ENCODE data around the gene WIPF1. TPM values are rescaled to one million over a fixed set of nuclear protein-coding genes. Genes with fewer than 3 reads are reported as not detected.
"Not testable (repeated sequence)": the region's sequence is repeated elsewhere in the genome, so short reads cannot be mapped to it uniquely, and the experiment has no call there.

Gene WIPF1
- total RNA-seq, 1 experiment from 2014 or later = 10.3 TPM

GRCh38 chr2:174573621-174574081, 24.0 kb downstream of the WIPF1 start:
- no peak for DNase-seq (ENCODE audit: low read depth)

- DNase-seq (ENCODE audit: low read depth) = no peak
Measured at GRCh38 chr2:174572556-174572955, 25.0 kb downstream of the WIPF1 start.

- DNase-seq (ENCODE audit: low read depth) = no peak
Measured at GRCh38 chr2:174571669-174572323, 25.8 kb downstream of the WIPF1 start.

DNA sequence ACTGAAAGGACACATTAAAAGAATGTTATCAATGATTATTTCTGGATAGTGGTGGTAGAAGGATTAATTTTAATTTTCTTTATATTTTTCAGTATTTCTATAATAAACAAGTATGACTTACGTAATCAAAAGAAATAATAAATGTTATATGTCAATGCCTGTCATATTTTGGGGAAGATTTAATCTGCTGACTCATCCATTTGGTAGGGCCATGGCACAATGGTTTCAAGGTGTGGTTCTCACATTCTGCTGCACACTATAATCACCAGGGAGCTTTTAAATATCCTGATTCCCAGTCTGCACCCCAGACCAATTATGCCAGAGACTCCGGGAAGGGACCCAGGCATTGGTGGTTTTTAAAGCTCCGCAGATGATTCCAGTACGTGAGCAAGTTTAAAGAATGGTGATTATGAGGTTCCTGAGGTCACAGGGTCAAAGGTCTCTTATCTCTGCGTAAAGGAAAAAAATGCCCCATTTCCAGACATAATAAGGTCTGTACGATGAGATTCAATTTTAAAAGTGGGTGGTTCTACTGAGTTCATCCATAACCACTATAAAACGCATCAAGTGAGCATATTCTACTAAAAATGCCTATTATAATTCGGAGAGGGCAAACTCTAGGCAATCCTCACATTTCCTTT, 27.2 kb downstream of the WIPF1 start:
- DNase-seq (ENCODE audit: low read depth) = no peak

- DNase-seq (ENCODE audit: low read depth) = no peak
Measured at GRCh38 chr2:174569678-174570077, 27.9 kb downstream of the WIPF1 start.

GRCh38 chr2:174568425-174568824, 29.2 kb downstream of the WIPF1 start:
- DNase-seq (ENCODE audit: low read depth) = no peak

DNA sequence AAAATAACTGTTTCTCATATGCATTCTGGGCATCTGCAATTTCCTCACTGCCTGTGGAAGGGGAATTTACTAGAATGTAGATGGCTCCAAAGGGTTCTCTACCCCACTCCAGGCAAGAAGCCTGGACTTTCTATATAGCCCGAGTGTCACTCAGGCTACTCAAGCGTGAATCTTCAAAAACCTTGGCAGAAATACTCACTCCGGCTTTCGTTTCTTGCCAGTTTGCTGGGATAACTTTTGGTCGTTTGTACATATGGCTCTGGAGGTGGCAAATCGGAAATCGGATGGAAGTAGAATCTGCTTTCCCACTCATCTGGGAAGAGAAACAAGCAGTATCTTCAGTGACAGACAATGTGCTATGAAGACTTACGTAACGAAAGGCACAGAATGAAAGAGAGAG, 30.7 kb downstream of the WIPF1 start:
- DNase-seq (ENCODE audit: low read depth) = no peak

DNA sequence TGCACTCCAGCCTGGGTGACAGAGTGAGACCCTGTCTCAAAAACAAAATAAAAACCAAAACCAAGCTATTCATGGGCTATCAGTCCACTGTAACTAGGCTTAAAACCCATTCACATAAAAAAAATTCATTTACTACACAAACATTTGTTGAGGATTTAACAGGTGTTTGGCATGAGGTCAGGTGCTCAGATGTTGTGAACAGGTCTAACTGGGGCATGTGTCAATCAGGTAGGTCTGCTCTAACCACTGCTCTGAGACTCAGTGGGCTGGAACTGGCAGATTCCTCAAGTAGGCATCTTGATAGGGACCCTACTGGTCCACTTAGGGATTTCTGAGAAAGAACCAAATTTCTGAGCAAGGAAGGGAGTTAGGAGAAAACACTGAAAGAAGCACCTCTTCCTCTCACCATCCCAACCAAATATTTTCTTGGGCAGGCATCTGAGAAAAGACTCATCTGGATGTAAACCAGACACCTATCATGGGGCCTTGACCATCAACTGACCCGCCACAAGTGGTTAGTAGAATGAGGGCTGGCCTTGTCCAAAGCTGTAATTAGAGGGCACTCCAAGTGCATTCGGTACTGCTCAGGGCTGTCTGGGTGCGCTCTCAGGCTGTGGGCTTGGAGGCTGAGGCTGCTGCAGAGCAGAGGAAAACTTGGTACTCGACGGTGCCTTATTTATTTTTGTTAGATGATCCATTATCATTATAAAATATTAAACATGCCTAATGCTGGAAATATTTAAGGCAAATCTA, 33.9 kb downstream of the WIPF1 start:
- DNase-seq (ENCODE audit: low read depth) = no peak

GRCh38 chr2:174561972-174562370, 35.6 kb downstream of the WIPF1 start:
- no peak for DNase-seq (ENCODE audit: low read depth)

GRCh38 chr2:174561283-174561971, 36.2 kb downstream of the WIPF1 start:
- no peak for DNase-seq (ENCODE audit: low read depth)

DNA sequence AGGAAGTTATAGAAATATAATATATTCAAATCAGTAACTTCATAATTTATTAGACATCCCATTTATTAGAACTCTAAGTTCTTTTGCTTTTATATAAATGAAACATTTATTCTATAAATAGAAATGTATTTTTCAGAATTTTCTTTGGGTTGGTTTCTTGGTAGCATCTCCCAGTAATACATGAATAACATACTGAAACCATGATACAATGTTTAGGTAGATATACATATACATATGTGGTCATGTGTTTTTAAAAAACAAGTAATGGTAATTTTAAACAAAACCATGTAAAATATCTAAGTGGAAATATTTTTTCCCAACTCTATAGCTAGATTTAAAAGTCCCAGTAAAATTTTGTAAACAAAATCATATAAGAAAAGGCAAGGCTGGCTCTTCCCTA, 36.9 kb downstream of the WIPF1 start:
- no peak for DNase-seq (ENCODE audit: low read depth)

GRCh38 chr2:174555998-174556397, 41.6 kb downstream of the WIPF1 start:
- DNase-seq (ENCODE audit: low read depth) = no peak

DNA sequence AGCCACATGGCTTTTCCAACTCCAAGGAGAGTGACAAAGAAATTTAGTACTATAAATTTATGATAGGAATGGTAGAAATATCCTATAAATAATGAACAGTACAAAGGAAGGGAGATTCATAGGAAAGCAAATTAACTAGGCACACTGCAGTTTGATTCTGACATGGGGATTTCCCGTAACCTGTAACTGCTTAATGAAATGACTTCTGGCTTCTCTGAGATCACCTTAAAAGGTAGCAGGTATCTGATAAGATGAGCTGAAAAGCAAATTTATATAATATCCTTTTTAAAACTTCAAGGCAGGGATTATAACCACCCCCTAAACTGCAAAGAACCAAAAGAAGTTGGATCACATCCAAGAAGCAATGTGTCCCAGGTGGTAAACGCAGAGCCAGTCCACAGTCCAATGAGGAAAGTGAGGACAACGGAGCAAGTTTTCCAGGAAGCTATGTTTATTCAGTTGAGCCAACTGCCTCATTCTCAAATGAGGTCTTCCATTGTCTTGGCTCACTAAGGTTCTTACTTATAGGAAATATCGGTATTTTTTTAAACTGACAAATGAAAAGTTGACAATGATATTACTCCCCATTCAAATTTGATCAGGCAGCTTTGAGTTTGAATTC, 43.0 kb downstream of the WIPF1 start:
- DNase-seq (ENCODE audit: low read depth) = no peak

DNA sequence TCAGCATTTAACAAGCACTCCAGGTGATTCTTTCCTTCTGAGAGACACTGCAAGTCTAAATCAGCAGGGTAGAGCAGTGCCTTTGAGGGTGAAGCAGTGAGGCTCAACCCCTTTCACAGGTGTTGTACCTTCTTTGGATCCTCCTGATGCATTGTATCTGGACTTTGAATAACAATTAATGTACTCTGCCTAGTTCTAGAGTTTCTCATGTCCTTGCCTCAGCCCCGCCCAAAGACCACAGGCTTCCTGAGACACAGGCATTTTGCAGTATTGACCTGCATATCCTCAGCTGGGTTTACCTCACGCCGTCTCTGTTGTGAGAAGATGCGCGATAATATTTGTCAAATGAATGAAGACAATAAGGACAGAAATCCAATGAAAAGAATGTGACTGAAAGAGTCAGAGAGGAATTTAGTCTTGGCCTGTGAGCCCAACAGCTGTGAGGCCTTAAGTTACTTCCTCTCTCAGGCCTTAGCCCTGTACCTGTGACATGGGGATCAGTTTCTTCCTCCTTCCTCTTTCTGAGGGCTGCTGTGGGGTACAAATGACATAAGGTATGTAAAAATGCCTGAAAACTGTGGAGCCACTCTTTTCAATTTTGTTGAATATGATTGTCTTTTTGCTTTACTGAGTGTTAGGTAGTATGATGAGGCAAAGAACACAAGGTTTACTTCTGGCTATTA, 43.7 kb downstream of the WIPF1 start:
- DNase-seq (ENCODE audit: low read depth) = no peak

- DNase-seq (ENCODE audit: low read depth) = no peak
Measured at GRCh38 chr2:174552880-174553279, 44.7 kb downstream of the WIPF1 start.

GRCh38 chr2:174551697-174552096, 45.9 kb downstream of the WIPF1 start:
- DNase-seq (ENCODE audit: low read depth) = no peak

DNA sequence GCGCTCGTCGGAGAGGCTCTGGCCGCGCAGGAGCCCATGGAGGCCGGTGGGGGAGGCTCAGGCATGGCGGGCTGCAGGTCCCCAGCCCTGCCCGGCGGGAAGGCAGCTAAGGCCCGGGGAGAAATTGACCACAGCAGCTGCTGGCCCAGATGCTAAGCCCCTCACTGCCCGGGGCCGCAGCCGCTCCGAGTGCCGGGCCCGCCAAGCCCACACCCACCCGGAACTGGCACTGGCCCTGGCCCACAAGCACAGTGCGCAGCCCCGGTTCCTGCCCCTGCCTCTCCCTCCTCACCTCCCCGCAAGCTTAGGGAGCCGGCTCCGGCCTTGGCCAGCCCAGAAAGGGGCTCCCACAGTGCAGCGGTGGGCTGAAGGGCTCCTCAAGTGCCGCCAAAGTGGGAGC, 49.0 kb downstream of the WIPF1 start:
- not testable (repeated sequence) for DNase-seq (ENCODE audit: low read depth)

DNA sequence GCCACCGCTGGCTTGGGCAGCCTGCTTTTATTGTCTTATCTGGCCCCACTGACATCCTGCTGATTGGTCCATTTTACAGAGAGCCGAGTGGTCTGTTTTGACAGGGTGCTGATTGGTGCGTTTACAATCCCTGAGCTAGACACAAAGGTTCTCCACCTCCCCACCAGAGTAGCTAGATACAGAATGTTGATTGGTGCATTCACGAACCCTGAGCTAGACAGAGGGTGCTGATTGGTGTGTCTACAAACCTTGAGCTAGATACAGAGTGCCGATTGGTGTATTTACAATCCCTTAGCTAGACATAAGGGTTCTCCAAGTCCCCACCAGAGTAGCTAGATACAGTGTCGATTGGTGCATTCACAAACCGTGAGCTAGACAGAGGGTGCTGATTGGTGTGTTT, 49.6 kb downstream of the WIPF1 start:
- DNase-seq (ENCODE audit: low read depth) = peak; percentile 56

- peak; percentile 89 for DNase-seq (ENCODE audit: low read depth)
Measured at GRCh38 chr2:174546519-174547506, 50.8 kb downstream of the WIPF1 start.

GRCh38 chr2:174545240-174545639, 52.4 kb downstream of the WIPF1 start:
- no peak for DNase-seq (ENCODE audit: low read depth)

Data from HT1080 (cell line).